GM12892 (cell line): ENCODE results near the gene PYGB.

ENCODE experiments used
- DNase-seq: peaks from one replicate; pipeline ENCODE4 v3.0.0; 2011; ENCODE audit not compliant: insufficient read length
- FAIRE-seq: peaks from 2 replicates; lab custom pipeline; 2011; peaks lifted over from hg19 to GRCh38; lab: Jason Lieb, UNC
- POLR2A ChIP-seq: IDR thresholded peaks from 2 replicates; pipeline ENCODE4 v1.6.1; 2011; ENCODE audit warnings: low read depth, low read length, control low read depth
- POLR2AphosphoS5 ChIP-seq: IDR thresholded peaks from 2 replicates; pipeline ENCODE4 v1.6.1; 2011; ENCODE audit warnings: low read depth, low read length, control low read depth
- TAF1 ChIP-seq: IDR thresholded peaks from 2 replicates; pipeline ENCODE4 v1.6.1; 2011; ENCODE audit warnings: low read depth, mild to moderate bottlenecking, control low read depth, low read length, borderline replicate concordance

Gene PYGB

GRCh38 chr20:25218492-25218891 is 29.4 kb upstream of the PYGB start:
- DNase-seq (no peak), FAIRE-seq (no peak)
- no peak for TF ChIP-seq TAF1
- no peak for TF ChIP-seq POLR2AphosphoS5
- TF ChIP-seq POLR2A: no peak

- FAIRE-seq: no peak
- no peak for DNase-seq
- no peak for TF ChIP-seq TAF1
- TF ChIP-seq POLR2A: no peak
- TF ChIP-seq POLR2AphosphoS5: no peak
Measured at GRCh38 chr20:25219365-25219764, 28.5 kb upstream of the PYGB start.

- DNase-seq (no peak), FAIRE-seq (no peak)
- TF ChIP-seq TAF1: no peak
- TF ChIP-seq POLR2A: no peak
- no peak for TF ChIP-seq POLR2AphosphoS5
Measured at GRCh38 chr20:25220021-25220730, 27.7 kb upstream of the PYGB start.

- no peak for TF ChIP-seq POLR2AphosphoS5
- FAIRE-seq (no peak), DNase-seq (no peak)
Measured at GRCh38 chr20:25220810-25221591, 26.9 kb upstream of the PYGB start.

GRCh38 chr20:25221592-25222460 is 26.1 kb upstream of the PYGB start:
- no peak for DNase-seq
- no peak for TF ChIP-seq POLR2A
- TF ChIP-seq POLR2AphosphoS5: no peak
- TF ChIP-seq TAF1: no peak
- FAIRE-seq: no peak

- FAIRE-seq: no peak
- no peak for TF ChIP-seq POLR2AphosphoS5
- TF ChIP-seq TAF1: no peak
- no peak for TF ChIP-seq POLR2A
- DNase-seq: no peak
Measured at GRCh38 chr20:25222461-25223178, 25.3 kb upstream of the PYGB start.

- TF ChIP-seq POLR2A (no peak), POLR2AphosphoS5 (no peak), TAF1 (no peak)
- DNase-seq: no peak
- FAIRE-seq: no peak
Measured at GRCh38 chr20:25223179-25223661, 24.7 kb upstream of the PYGB start.

GRCh38 chr20:25223765-25224720 is 23.8 kb upstream of the PYGB start:
- TF ChIP-seq TAF1: no peak
- TF ChIP-seq POLR2A: no peak
- no peak for TF ChIP-seq POLR2AphosphoS5
- FAIRE-seq (no peak), DNase-seq (no peak)

- TF ChIP-seq POLR2A (no peak), TAF1 (no peak), POLR2AphosphoS5 (no peak)
- FAIRE-seq (no peak), DNase-seq (no peak)
Measured at GRCh38 chr20:25224941-25225340, 22.9 kb upstream of the PYGB start.
